Stomach (tissue), 4 donors: ENCODE data around the gene MKX.

ENCODE experiments used
- CTCF ChIP-seq, 7 experiments: fragments of 450-650 bp in 4 of 7; fragments of 200-600 bp in 3 of 7; sonication (generic) in 3 of 7; IDR thresholded peaks; one replicate each; pipeline ENCODE4 v1.5.1; 2016 to 2019; ENCODE audit warnings: antibody characterized with exemption in 7 of 7, control low read depth in 2 of 7, mild to moderate bottlenecking in 1 of 7
- POLR2A ChIP-seq, 4 donors: fragments of 450-650 bp; IDR thresholded peaks; one replicate each; pipeline ENCODE4 v1.6.1; 2016; ENCODE audit warnings: antibody characterized with exemption in 4 of 4, control low read depth in 2 of 4, mild to moderate bottlenecking in 1 of 4, moderate library complexity in 1 of 4

GRCh38 chr10:27646194-27646593 is 99.4 kb downstream of the MKX start:
- TF ChIP-seq CTCF (IDR thresholded peaks at IDR 0.05) (no peak), POLR2A (IDR thresholded peaks at IDR 0.05) (no peak)
